Mesothelial cell of epicardium (in vitro differentiated cells): Measurements from ENCODE around the gene JADE3. TPM values are rescaled to one million over a fixed set of nuclear protein-coding genes. Genes with fewer than 3 reads are reported as not detected.

Experiments
- DNase-seq, 2 experiments: peaks; one replicate each; pipeline ENCODE4 v3.0.0; 2021; ENCODE audit warnings: low spot score in 2 of 2; ENCODE audit not compliant: unreplicated experiment in 2 of 2
- H3K27ac Mint-ChIP-seq: 2 replicates; pipeline ENCODE4 v1.8.0; 2021; ENCODE audit warnings: mixed read lengths
- H3K27me3 Mint-ChIP-seq: 2 replicates; pipeline ENCODE4 v1.8.0; 2021; ENCODE audit warnings: low read depth, mixed read lengths
- H3K36me3 Mint-ChIP-seq: 2 replicates; pipeline ENCODE4 v1.8.0; 2021; ENCODE audit warnings: mixed read lengths
- H3K4me1 Mint-ChIP-seq: 2 replicates; pipeline ENCODE4 v1.8.0; 2021; ENCODE audit warnings: mixed read lengths
- H3K4me3 Mint-ChIP-seq: 2 replicates; pipeline ENCODE4 v1.8.0; 2021; ENCODE audit warnings: mild to moderate bottlenecking, moderate library complexity, mixed read lengths
- H3K9me3 Mint-ChIP-seq: 2 replicates; pipeline ENCODE4 v1.8.0; 2021; ENCODE audit warnings: mixed read lengths
- CTCF ChIP-seq: fragments of 200-600 bp; sonication (generic); IDR thresholded peaks from one replicate; pipeline ENCODE4 v1.5.0; 2021; ENCODE audit warnings: antibody characterized with exemption; ENCODE audit not compliant: unreplicated experiment
- total RNA-seq: library from RNA; stranded (reverse); gene quantifications from 3 replicates; pipeline ENCODE4 v1.2.1, GENCODE V29; 2021

Gene JADE3
- total RNA-seq, 1 donor from 2014 or later: 16.4 TPM

- TF ChIP-seq CTCF: no peak
- Mint-ChIP-seq H3K36me3 (peaks cover 3% of the 10 kb centered on the region), H3K27me3 (no peaks in the 10 kb centered on the region), H3K27ac (no peak overlapping the region), H3K4me3 (no peak overlapping the region), H3K4me1 (peaks cover 2% of the 10 kb centered on the region), H3K9me3 (peaks cover 9% of the 10 kb centered on the region)
- DNase-seq: no peak
Observed at GRCh38 chrX:46876901-46877300, 35.3 kb upstream of the JADE3 start.

GRCh38 chrX:46882266-46882665, 30.0 kb upstream of the JADE3 start:
- H3K4me1 Mint-ChIP-seq: no peaks in the 10 kb centered on the region
- peaks cover 12% of the 10 kb centered on the region for H3K9me3 Mint-ChIP-seq
- H3K4me3 Mint-ChIP-seq: no peak overlapping the region
- no peak for DNase-seq
- H3K36me3 Mint-ChIP-seq: peaks cover 3% of the 10 kb centered on the region
- no peak for TF ChIP-seq CTCF
- no peak overlapping the region for H3K27ac Mint-ChIP-seq
- no peaks in the 10 kb centered on the region for H3K27me3 Mint-ChIP-seq

- no peak for TF ChIP-seq CTCF
- Mint-ChIP-seq H3K9me3 (peaks cover 7% of the 10 kb centered on the region), H3K4me3 (no peak overlapping the region), H3K27ac (no peak overlapping the region), H3K27me3 (no peaks in the 10 kb centered on the region), H3K36me3 (no peaks in the 10 kb centered on the region), H3K4me1 (no peaks in the 10 kb centered on the region)
- DNase-seq: no peak
Observed at GRCh38 chrX:46884799-46885198, 27.4 kb upstream of the JADE3 start.

- Mint-ChIP-seq H3K9me3 (peaks cover 13% of the 10 kb centered on the region), H3K27me3 (no peaks in the 10 kb centered on the region), H3K4me1 (no peaks in the 10 kb centered on the region), H3K4me3 (no peak overlapping the region), H3K36me3 (no peaks in the 10 kb centered on the region), H3K27ac (no peak overlapping the region)
- no peak for DNase-seq
- no peak for TF ChIP-seq CTCF
Observed at GRCh38 chrX:46898207-46898606, 14.0 kb upstream of the JADE3 start.

GRCh38 chrX:46903458-46904242, 8.6 kb upstream of the JADE3 start:
- DNase-seq: peak; percentile 33 to 75
- H3K36me3 Mint-ChIP-seq: no peaks in the 10 kb centered on the region
- peak overlapping the region; percentile 68 for H3K4me3 Mint-ChIP-seq
- peaks cover 4% of the 10 kb centered on the region for H3K4me1 Mint-ChIP-seq
- peaks cover 6% of the 10 kb centered on the region for H3K9me3 Mint-ChIP-seq
- H3K27ac Mint-ChIP-seq: peak overlapping the region; percentile 67
- TF ChIP-seq CTCF: no peak
- no peaks in the 10 kb centered on the region for H3K27me3 Mint-ChIP-seq
